Subcutaneous abdominal adipose tissue (tissue), 5 donors: ENCODE results near the gene NAGK.
A peak's percentile ranks its signal among the peaks of the same experiment; 100 is the strongest.
"Not testable (repeated sequence)": the region's sequence is repeated elsewhere in the genome, so short reads cannot be mapped to it uniquely, and the experiment has no call there.

Experiments used
- H3K27ac ChIP-seq: one replicate; pipeline ENCODE4 v1.7.0; 2013; ENCODE audit warnings: low read depth, mild to moderate bottlenecking, inconsistent platforms, low read length, moderate library complexity
- H3K27me3 ChIP-seq, 5 donors: one replicate each; pipeline ENCODE4 v1.7.0; 2013; ENCODE audit warnings: low read length in 5 of 5, inconsistent platforms in 1 of 5; ENCODE audit not compliant: control insufficient read depth in 5 of 5, insufficient read depth in 4 of 5
- H3K36me3 ChIP-seq, 5 donors: one replicate each; pipeline ENCODE4 v1.7.0; 2013; ENCODE audit warnings: low read length in 5 of 5; ENCODE audit not compliant: control insufficient read depth in 5 of 5, insufficient read depth in 5 of 5
- H3K4me1 ChIP-seq, 5 donors: one replicate each; pipeline ENCODE4 v1.7.0; 2013; ENCODE audit warnings: low read length in 5 of 5, mild to moderate bottlenecking in 3 of 5, moderate library complexity in 1 of 5; ENCODE audit not compliant: control insufficient read depth in 5 of 5, insufficient read depth in 5 of 5
- H3K4me3 ChIP-seq, 5 donors: one replicate each; pipeline ENCODE4 v1.7.0; 2013; ENCODE audit warnings: low read length in 5 of 5, low read depth in 1 of 5
- H3K9ac ChIP-seq, 5 donors: one replicate each; pipeline ENCODE4 v1.7.0; 2013; ENCODE audit warnings: low read length in 5 of 5, mild to moderate bottlenecking in 4 of 5, moderate library complexity in 3 of 5
- H3K9me3 ChIP-seq, 5 donors: one replicate each; pipeline ENCODE4 v1.7.0; 2013; ENCODE audit warnings: low read length in 5 of 5; ENCODE audit not compliant: control insufficient read depth in 5 of 5
- donor health status: healthy.
- donor health status: healthy.
- donor health status: healthy.
- donor health status: healthy.
- donor health status: healthy.

The NAGK gene

DNA sequence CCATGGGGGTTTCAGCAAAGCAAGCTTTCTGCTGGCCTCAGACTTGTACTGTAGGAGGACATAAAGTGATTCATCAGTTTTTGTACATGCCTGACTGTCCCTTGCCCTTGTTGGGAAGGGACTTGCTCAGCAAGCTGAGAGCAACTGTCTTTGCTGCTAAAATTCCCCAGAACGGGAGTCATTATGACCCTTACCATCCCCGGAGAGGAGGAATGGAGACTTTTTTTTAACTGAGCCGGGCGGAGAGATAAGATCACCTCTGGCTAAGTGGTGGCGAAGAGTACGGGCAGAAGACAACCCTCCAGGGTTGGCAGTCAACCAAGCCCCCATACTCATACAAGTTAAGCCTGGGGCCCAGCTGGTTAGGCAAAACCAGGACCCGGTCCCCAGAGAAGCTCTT lies 20.4 kb upstream of the NAGK start:
- Histone ChIP-seq H3K9me3 (no peaks in the 10 kb centered on the region), H3K4me3 (no peak overlapping the region), H3K4me1 (no peaks in the 10 kb centered on the region), H3K9ac (no peak overlapping the region), H3K36me3 (no peaks in the 10 kb centered on the region), H3K27me3 (peaks cover 0 to 7% (median 6%) of the 10 kb centered on the region in 5 donors), H3K27ac (no peak overlapping the region)

DNA sequence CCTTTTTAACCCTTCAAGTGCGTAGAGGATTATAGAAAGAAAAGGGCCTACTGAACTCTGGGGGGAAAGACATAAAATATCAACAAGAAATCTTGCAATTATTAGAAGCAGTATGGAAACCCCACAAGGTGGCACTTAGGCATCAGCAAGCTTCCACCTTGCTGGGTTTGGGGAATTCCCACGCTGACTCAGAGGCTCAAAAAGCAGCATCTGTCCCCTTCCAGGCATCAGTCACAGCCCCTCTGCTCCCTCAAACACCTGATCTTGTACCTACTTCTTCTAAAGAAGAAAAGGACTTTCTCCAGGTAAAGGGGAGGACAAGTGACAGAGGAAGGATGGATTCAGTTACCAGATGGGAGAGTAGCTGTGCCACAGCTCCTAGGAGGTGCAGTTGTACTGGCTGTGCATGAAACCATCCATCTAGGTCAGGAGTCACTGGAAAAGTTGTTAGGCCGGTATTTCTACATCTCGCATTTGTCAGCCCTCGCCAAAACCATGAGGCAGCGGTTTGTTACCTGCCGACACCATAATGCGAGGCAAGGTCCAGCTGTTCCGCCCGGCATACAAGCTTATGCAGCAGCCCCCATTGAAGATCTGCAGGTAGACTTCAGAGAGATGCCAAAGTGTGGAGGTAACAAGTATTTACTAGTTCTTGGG lies 18.6 kb upstream of the NAGK start:
- H3K36me3 ChIP-seq, H3K4me1 ChIP-seq, H3K27me3 ChIP-seq, H3K9me3 ChIP-seq, H3K4me3 ChIP-seq, H3K27ac ChIP-seq, H3K9ac ChIP-seq: not testable (repeated sequence)

DNA sequence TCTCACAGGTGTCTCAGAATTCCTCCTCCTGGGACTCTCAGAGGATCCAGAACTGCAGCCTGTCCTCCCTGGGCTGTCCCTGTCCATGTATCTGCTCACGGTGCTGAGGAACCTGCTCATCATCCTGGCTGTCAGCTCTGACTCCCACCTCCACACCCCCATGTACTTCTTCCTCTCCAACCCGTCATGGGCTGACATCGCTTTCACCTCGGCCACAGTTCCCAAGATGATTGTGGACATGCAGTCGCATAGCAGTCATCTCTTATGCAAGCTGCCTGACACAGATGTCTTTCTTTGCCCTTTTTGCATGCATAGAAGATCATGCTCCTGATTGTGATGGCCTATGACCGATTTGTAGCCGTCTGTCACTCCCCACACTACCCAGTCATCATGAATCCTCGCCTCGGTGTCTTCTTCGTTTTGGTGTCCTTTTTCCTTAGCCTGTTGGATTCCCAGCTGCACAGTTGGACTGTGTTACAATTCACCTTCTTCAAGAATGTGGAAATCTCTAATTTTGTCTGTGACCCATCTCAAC lies 13.2 kb upstream of the NAGK start:
- H3K4me3 ChIP-seq, H3K36me3 ChIP-seq: not testable (repeated sequence)

DNA sequence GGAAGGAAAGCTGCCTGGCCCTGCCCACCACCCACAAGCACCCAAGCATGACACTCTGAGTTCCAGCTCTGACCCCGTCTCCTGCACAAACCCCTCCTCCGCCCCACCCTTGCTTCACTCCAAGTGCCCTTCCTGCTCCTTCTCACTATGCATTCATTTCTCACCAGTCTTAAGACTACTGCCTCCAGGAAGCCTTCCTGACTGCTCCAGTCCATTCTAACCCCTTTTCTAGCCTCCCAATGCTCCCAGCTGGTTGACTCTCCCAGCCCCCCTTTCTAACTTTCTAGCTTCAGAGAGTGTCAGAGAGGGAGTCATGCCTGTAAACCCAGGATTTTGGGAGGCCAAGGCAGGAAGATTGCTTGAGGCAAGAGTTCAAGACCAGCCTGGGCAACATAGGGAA lies 8.2 kb upstream of the NAGK start:
- peaks cover 0 to 16% (median 6%) of the 10 kb centered on the region in 5 donors for H3K4me1 ChIP-seq
- H3K9ac ChIP-seq = no peak overlapping the region
- H3K9me3 ChIP-seq = no peaks in the 10 kb centered on the region
- H3K36me3 ChIP-seq = no peaks in the 10 kb centered on the region
- no peak overlapping the region for H3K27ac ChIP-seq
- H3K27me3 ChIP-seq = peaks cover 0 to 3% (median 0%) of the 10 kb centered on the region in 5 donors
- no peak overlapping the region for H3K4me3 ChIP-seq

More for the DNA sequence above, 13.2 kb upstream of the NAGK start:
- H3K4me1 ChIP-seq, H3K9me3 ChIP-seq, H3K27ac ChIP-seq, H3K27me3 ChIP-seq, H3K9ac ChIP-seq: not testable (repeated sequence)

DNA sequence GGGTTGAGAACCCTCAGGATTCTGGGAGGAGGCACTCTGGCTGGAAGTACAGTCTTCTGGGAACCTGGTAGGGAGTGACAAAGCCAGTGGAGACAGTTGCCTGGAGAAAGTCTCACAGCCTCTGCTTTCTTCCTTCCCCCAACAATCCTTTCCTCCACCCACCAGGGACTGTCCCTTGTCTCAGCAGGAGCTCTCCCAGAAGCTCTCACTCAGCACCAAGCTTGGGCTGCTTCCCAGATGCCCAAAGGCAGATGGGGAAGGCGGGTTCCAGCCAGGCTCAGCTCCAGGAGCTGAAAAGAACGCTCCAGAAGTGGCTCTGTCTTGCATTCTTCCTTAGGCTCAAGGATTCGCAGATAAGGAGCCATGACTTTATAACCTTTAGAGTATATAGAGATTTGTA lies 7.6 kb upstream of the NAGK start:
- Histone ChIP-seq H3K9ac (no peak overlapping the region), H3K27ac (no peak overlapping the region), H3K36me3 (no peaks in the 10 kb centered on the region), H3K4me1 (peaks cover 0 to 16% (median 6%) of the 10 kb centered on the region in 5 donors), H3K9me3 (no peaks in the 10 kb centered on the region), H3K4me3 (no peak overlapping the region), H3K27me3 (peaks cover 0 to 3% (median 0%) of the 10 kb centered on the region in 5 donors)

DNA sequence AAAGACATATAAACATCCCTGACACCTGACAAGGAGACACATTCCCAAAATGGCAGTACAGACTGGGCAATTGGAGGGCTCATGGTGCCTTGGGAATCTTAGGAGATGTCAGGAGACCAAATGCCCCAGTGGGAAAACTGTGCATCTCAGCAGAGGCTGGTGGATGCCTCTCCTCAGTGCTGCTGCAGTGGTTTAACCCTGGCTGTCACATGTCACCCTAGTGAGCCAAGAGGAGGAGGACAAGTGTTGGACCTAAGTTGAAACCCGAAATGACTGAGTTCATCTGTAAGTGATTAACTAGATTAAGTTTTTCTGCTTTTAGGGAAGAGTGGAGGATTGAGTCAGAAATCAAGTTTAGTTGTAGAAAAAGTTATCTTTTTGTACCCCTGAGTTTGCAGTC lies 5.2 kb upstream of the NAGK start:
- Histone ChIP-seq H3K4me1 (peaks cover 3 to 29% (median 18%) of the 10 kb centered on the region in 5 donors), H3K27ac (no peak overlapping the region), H3K27me3 (peaks cover 0 to 3% (median 0%) of the 10 kb centered on the region in 5 donors), H3K9me3 (no peaks in the 10 kb centered on the region), H3K4me3 (no peak overlapping the region), H3K9ac (no peak overlapping the region), H3K36me3 (no peaks in the 10 kb centered on the region)

DNA sequence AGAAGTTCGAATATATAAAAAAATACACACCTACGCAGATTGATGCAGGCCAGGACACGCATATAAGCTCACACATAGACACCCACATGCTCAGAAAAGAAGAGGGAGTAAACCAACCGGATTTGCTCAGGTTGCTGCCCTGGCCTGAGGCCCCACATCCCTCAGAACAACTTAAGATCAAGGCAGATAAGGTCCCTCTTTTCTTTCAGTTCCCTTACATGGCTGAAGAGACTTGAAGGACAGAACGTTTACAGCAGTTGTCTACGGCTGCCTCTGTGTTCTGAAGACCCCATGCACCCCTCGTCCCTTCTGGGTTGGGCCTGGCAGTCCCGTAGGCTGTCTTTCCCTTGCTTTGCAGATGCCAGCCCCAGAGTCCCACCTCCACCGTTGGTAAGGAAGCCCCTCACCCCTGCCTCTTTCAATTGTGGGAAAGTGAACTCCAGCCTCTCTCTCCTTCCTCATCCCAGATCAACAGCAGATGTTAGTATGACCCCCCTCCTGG lies 4.3 kb upstream of the NAGK start:
- Histone ChIP-seq H3K9ac (no peak overlapping the region), H3K36me3 (no peaks in the 10 kb centered on the region)

DNA sequence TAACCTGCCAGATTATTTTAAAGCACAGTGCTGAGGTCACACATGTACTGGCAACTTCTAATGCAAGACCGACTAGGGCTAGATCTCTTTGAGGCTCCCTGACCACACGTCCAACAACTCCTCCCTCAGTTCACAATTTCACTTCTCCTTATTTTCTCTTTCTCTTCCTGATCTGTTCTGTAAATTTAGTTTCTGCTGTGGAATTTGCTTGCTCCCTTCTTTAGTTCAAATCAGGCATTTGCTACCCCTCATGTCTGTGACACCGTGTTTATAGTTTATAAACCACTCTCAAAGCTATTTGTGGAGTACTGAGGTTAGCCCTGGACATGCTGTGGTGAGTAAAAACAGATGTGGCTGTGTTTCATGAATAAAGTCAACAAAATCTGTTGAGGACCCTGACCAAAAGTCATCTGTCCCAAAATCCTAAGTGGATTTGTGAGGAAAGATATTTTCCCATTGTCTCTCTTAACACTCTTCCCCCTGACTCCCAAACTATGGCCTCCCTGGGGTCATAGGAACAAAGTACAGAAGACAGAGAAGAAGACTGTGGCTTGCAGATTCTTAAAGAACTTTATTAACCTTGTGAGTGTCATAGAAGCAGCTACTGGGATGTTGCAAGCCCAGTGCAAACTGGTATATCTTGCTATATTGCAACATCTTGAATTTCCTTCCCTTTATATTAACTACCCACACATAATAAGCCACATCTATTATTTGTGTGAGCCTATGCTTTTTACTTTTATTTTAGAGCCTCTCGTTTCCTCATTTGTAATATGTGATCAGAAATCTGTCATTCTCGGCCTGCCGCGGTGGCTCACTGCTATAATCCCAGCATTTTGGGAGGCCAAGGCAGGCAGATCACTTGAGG lies 3.5 kb upstream of the NAGK start:
- Histone ChIP-seq H3K36me3 (no peaks in the 10 kb centered on the region), H3K27me3 (peaks cover 0 to 3% (median 0%) of the 10 kb centered on the region in 5 donors), H3K4me1 (peaks cover 3 to 45% (median 33%) of the 10 kb centered on the region in 5 donors), H3K9ac (peak overlapping the region in 1 of 5 donors; percentile 31), H3K4me3 (peak overlapping the region in 1 of 5 donors; percentile 12), H3K27ac (no peak overlapping the region), H3K9me3 (no peaks in the 10 kb centered on the region)

More for the DNA sequence above, 4.3 kb upstream of the NAGK start:
- Histone ChIP-seq H3K4me3 (peak overlapping the region in 1 of 5 donors; percentile 12), H3K27me3 (peaks cover 0 to 3% (median 0%) of the 10 kb centered on the region in 5 donors), H3K4me1 (peaks cover 3 to 36% (median 25%) of the 10 kb centered on the region in 5 donors), H3K27ac (no peak overlapping the region), H3K9me3 (no peaks in the 10 kb centered on the region)

DNA sequence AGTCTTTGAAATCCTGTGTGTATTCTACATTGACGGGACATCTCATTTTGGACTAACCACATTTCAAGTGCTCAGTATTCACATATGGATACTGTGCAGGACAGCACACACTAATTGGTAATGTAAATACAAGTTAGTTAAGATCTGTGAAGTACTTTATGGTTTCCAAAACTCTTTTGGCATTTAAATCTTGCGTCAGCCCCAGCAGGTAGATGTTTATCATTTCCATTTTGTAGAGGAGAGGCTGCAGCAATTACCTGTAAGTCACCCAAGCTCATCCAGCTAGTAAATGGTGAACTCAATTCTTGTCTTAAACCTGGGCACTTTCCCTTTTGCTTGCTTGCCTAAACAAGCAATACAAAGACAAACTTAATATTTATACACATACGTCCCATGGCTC lies 1.6 kb upstream of the NAGK start:
- H3K4me3 ChIP-seq = no peak overlapping the region
- peaks cover 0 to 6% (median 5%) of the 10 kb centered on the region in 5 donors for H3K36me3 ChIP-seq
- H3K4me1 ChIP-seq = peaks cover 5 to 54% (median 36%) of the 10 kb centered on the region in 5 donors
- peak overlapping the region in 2 of 5 donors; percentile 96 to 97 for H3K9ac ChIP-seq
- H3K27ac ChIP-seq = peak overlapping the region; percentile 97
- H3K9me3 ChIP-seq = no peaks in the 10 kb centered on the region
- no peaks in the 10 kb centered on the region for H3K27me3 ChIP-seq
